ENCODE results near the gene HIRA.
"Not testable (repeated sequence)": the region's sequence is repeated elsewhere in the genome, so short reads cannot be mapped to it uniquely, and the experiment has no call there.

Gene HIRA

GRCh38 chr22:19321757-19322156 lies 109.8 kb downstream of the HIRA start:
- H3K4me3 ChIP-seq (ENCODE audit: low read length): no peak overlapping the region
- no peak for DNase-seq (ENCODE audit: low read depth)
- TF ChIP-seq, protein P1, sequence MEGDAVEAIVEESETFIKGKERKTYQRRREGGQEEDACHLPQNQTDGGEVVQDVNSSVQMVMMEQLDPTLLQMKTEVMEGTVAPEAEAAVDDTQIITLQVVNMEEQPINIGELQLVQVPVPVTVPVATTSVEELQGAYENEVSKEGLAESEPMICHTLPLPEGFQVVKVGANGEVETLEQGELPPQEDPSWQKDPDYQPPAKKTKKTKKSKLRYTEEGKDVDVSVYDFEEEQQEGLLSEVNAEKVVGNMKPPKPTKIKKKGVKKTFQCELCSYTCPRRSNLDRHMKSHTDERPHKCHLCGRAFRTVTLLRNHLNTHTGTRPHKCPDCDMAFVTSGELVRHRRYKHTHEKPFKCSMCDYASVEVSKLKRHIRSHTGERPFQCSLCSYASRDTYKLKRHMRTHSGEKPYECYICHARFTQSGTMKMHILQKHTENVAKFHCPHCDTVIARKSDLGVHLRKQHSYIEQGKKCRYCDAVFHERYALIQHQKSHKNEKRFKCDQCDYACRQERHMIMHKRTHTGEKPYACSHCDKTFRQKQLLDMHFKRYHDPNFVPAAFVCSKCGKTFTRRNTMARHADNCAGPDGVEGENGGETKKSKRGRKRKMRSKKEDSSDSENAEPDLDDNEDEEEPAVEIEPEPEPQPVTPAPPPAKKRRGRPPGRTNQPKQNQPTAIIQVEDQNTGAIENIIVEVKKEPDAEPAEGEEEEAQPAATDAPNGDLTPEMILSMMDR (conservative IDR thresholded peaks at IDR 0.05; ENCODE audit: low read depth, low read length): no peak

- DNase-seq (ENCODE audit: low read depth); H3K4me3 ChIP-seq (ENCODE audit: low read length): not testable (repeated sequence)
These were observed 111.4 kb downstream of the HIRA start for GRCh38 chr22:19320136-19320535.

GRCh38 chr22:19319281-19319680 lies 112.3 kb downstream of the HIRA start:
- H3K4me3 ChIP-seq (ENCODE audit: low read length): no peak overlapping the region
- no peak for DNase-seq (ENCODE audit: low read depth)
- TF ChIP-seq, protein P1 (conservative IDR thresholded peaks at IDR 0.05; ENCODE audit: low read depth, low read length): no peak

DNA sequence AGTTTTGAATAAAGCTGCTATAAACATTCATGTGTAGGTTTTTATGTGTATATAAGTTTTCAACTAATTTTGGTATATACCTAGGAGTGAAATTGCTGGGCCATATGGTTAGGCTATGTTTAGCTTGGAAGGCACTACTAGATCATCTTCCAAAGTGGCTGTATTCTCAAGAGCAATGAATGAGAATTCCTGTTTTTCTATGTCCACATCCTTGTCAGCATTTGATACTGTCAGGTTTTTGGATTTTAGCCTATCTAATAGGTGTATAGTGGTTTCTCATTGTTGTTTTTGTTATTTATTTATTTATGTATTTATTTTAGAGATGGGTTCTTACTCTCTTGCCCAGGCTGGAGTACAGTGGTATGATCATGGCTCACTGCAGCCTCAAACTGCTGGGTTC lies 113.7 kb downstream of the HIRA start:
- TF ChIP-seq, protein P1 (conservative IDR thresholded peaks at IDR 0.05; ENCODE audit: low read depth, low read length): no peak
- no peak for DNase-seq (ENCODE audit: low read depth)
- no peak overlapping the region for H3K4me3 ChIP-seq (ENCODE audit: low read length)

DNA sequence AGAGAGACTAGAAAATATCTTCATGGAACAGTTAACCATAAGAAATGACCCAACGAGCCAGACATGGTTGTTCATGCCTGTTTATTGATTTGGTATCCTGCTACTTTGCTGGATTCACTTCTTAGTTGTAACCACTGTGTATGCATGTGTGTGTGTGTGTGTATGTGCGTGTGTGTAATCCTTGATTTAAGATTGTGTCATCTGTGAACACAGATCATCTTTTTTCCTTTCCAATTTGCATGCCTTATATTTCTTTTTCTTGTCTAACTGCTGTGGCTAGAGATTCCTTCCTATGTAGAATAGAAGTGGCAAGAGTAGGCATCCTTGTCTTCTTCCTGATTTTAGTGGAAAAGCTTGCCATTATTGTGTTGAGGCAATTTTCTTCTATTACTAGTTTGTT lies 123.7 kb downstream of the HIRA start:
- H3K4me3 ChIP-seq (ENCODE audit: low read length): no peak overlapping the region
- DNase-seq (ENCODE audit: low read depth): no peak
- TF ChIP-seq, protein P1 (conservative IDR thresholded peaks at IDR 0.05; ENCODE audit: low read depth, low read length): no peak

DNA sequence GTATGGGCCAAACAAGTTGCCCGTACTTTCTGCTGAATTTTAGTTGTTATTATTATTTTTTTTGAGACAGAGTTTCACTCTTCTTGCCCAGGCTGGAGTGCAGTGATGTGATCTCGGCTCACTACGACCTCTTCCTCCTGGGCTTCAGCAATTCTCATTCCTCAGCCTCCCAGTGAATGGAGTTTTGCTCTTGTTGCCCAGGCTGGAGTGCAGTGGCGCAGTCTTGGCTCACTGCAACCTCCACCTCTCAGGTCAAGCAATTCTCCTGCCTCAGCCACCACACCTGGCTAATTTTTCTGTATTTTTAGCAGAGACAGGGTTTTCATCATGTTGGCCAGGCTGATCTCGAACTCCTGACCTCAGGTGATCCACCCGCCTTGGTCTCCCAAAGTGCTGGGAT lies 125.0 kb downstream of the HIRA start:
- H3K4me3 ChIP-seq (ENCODE audit: low read length): not testable (repeated sequence)

DNA sequence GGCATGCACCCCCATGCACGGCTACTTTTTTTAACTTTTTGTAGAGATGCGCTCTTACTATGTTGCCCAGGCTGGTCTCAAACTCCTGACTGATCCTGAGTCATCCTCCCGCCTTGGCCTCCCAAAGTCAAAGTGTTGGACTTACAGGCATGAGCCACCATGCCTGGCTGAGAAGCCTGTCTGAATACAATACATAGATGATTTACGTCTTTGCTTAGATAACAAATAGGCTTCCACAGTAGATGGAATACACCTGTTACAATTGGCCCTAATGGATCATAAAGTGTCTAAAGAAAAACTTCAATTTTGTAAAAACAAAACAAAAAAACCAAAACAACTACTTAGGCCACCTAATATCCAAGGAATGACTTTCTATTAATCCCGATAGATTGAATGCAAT lies 127.0 kb downstream of the HIRA start:
- DNase-seq (ENCODE audit: low read depth): no peak

More for the DNA sequence above, 125.0 kb downstream of the HIRA start:
- DNase-seq (ENCODE audit: low read depth): not testable (repeated sequence)

DNA sequence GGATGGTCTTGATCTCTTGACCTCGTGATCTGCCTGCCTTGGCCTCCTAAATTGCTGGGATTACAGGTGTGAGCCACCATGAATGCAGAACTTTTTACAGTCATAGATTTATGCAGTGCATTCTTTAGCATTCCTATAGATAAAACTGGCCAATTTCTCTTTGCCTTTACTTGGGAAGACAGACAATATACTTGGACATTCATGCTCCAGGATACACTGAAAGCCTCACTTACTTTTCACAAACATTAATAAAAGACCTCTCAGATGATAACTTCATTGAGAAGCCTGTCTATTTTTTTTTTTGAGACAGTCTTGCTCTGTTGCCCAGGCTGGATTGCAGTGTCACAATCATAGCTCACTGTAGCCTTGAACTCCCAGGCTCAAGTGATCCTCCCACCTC lies 127.7 kb downstream of the HIRA start:
- no peak overlapping the region for H3K4me3 ChIP-seq (ENCODE audit: low read length)
- DNase-seq (ENCODE audit: low read depth): no peak
- TF ChIP-seq, protein P1 (conservative IDR thresholded peaks at IDR 0.05; ENCODE audit: low read depth, low read length): no peak

More for the DNA sequence above, 127.0 kb downstream of the HIRA start:
- TF ChIP-seq, protein P1 (conservative IDR thresholded peaks at IDR 0.05; ENCODE audit: low read depth, low read length): no peak
- H3K4me3 ChIP-seq (ENCODE audit: low read length): no peak overlapping the region
